ENCODE results near the gene CAAP1.

The CAAP1 gene

DNA sequence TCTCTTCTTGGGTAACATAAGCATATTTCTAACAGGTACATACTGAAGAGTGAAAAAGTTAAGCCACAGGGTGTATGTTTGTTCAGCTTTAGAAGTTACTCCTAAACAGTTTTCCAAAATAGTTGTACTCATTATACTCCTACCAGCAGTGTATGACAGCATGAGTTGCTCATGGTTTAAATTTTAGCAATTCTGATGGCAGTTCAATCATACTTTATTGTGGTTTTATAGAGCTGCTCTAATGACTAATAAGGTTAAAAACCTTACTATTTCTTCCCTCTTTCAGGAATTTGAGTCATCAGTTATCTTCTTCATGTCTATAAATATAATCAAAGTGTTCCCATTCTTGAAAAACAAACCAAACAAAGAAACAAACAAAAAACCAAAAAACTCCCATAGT is 81.5 kb downstream of the CAAP1 start:
- TF ChIP-seq, protein P1, sequence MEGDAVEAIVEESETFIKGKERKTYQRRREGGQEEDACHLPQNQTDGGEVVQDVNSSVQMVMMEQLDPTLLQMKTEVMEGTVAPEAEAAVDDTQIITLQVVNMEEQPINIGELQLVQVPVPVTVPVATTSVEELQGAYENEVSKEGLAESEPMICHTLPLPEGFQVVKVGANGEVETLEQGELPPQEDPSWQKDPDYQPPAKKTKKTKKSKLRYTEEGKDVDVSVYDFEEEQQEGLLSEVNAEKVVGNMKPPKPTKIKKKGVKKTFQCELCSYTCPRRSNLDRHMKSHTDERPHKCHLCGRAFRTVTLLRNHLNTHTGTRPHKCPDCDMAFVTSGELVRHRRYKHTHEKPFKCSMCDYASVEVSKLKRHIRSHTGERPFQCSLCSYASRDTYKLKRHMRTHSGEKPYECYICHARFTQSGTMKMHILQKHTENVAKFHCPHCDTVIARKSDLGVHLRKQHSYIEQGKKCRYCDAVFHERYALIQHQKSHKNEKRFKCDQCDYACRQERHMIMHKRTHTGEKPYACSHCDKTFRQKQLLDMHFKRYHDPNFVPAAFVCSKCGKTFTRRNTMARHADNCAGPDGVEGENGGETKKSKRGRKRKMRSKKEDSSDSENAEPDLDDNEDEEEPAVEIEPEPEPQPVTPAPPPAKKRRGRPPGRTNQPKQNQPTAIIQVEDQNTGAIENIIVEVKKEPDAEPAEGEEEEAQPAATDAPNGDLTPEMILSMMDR (IDR thresholded peaks at IDR 0.05; ENCODE audit: low read length): no peak
- no peak for TF ChIP-seq EZH2 (IDR thresholded peaks at IDR 0.05; ENCODE audit: borderline replicate concordance, low read length)
- Histone ChIP-seq H4K20me1 (ENCODE audit: insufficient read depth, low read length) (no peaks in the 10 kb centered on the region), H3K9me2 (ENCODE audit: low read depth, low read length) (no peaks in the 10 kb centered on the region), H3F3A (ENCODE audit: insufficient read depth, low read length) (no peaks in the 10 kb centered on the region), H3K27me3 (ENCODE audit: insufficient read depth, low read length) (no peaks in the 10 kb centered on the region), H3K36me3 (ENCODE audit: insufficient read depth, low read length) (no peaks in the 10 kb centered on the region), H3K4me3 (ENCODE audit: low read depth, low read length, poor library complexity, severe bottlenecking) (no peak overlapping the region), H3K79me2 (ENCODE audit: insufficient read depth, low read length) (no peaks in the 10 kb centered on the region), H2AFZ (ENCODE audit: low read length) (no peak overlapping the region), H3K4me1 (ENCODE audit: insufficient read depth, low read length, severe bottlenecking) (no peaks in the 10 kb centered on the region), H3K9me3 (ENCODE audit: low read length) (no peaks in the 10 kb centered on the region), H3K9ac (ENCODE audit: low read length) (no peak overlapping the region), H3K27ac (ENCODE audit: low read depth, low read length, poor library complexity, severe bottlenecking) (no peak overlapping the region), H3K4me2 (ENCODE audit: low read length) (no peak overlapping the region)

- H3K4me3 ChIP-seq (ENCODE audit: low read depth, low read length, poor library complexity, severe bottlenecking): no peak overlapping the region
- no peaks in the 10 kb centered on the region for H3K9me2 ChIP-seq (ENCODE audit: low read depth, low read length)
- no peaks in the 10 kb centered on the region for H4K20me1 ChIP-seq (ENCODE audit: insufficient read depth, low read length)
- no peaks in the 10 kb centered on the region for H3K79me2 ChIP-seq (ENCODE audit: insufficient read depth, low read length)
- no peaks in the 10 kb centered on the region for H3K27me3 ChIP-seq (ENCODE audit: insufficient read depth, low read length)
- H3K4me1 ChIP-seq (ENCODE audit: insufficient read depth, low read length, severe bottlenecking): no peaks in the 10 kb centered on the region
- no peak for TF ChIP-seq EZH2 (IDR thresholded peaks at IDR 0.05; ENCODE audit: borderline replicate concordance, low read length)
- TF ChIP-seq, protein P1 (IDR thresholded peaks at IDR 0.05; ENCODE audit: low read length): no peak
- no peak overlapping the region for H2AFZ ChIP-seq (ENCODE audit: low read length)
- no peaks in the 10 kb centered on the region for H3F3A ChIP-seq (ENCODE audit: insufficient read depth, low read length)
- H3K36me3 ChIP-seq (ENCODE audit: insufficient read depth, low read length): no peaks in the 10 kb centered on the region
- H3K27ac ChIP-seq (ENCODE audit: low read depth, low read length, poor library complexity, severe bottlenecking): no peak overlapping the region
- H3K4me2 ChIP-seq (ENCODE audit: low read length): no peak overlapping the region
- H3K9me3 ChIP-seq (ENCODE audit: low read length): no peaks in the 10 kb centered on the region
- H3K9ac ChIP-seq (ENCODE audit: low read length): no peak overlapping the region
These were observed 82.8 kb downstream of the CAAP1 start for GRCh38 chr9:26809795-26810194.

- H3K27ac ChIP-seq (ENCODE audit: low read depth, low read length, poor library complexity, severe bottlenecking): no peak overlapping the region
- no peaks in the 10 kb centered on the region for H3K36me3 ChIP-seq (ENCODE audit: insufficient read depth, low read length)
- no peaks in the 10 kb centered on the region for H3K79me2 ChIP-seq (ENCODE audit: insufficient read depth, low read length)
- H3K27me3 ChIP-seq (ENCODE audit: insufficient read depth, low read length): no peaks in the 10 kb centered on the region
- no peaks in the 10 kb centered on the region for H3F3A ChIP-seq (ENCODE audit: insufficient read depth, low read length)
- no peak overlapping the region for H2AFZ ChIP-seq (ENCODE audit: low read length)
- no peaks in the 10 kb centered on the region for H3K9me3 ChIP-seq (ENCODE audit: low read length)
- TF ChIP-seq, protein P1 (IDR thresholded peaks at IDR 0.05; ENCODE audit: low read length): no peak
- TF ChIP-seq EZH2 (IDR thresholded peaks at IDR 0.05; ENCODE audit: borderline replicate concordance, low read length): no peak
- H3K4me2 ChIP-seq (ENCODE audit: low read length): no peak overlapping the region
- H3K4me1 ChIP-seq (ENCODE audit: insufficient read depth, low read length, severe bottlenecking): no peaks in the 10 kb centered on the region
- no peaks in the 10 kb centered on the region for H3K9me2 ChIP-seq (ENCODE audit: low read depth, low read length)
- no peaks in the 10 kb centered on the region for H4K20me1 ChIP-seq (ENCODE audit: insufficient read depth, low read length)
- H3K4me3 ChIP-seq (ENCODE audit: low read depth, low read length, poor library complexity, severe bottlenecking): no peak overlapping the region
- H3K9ac ChIP-seq (ENCODE audit: low read length): no peak overlapping the region
These were observed 85.4 kb downstream of the CAAP1 start for GRCh38 chr9:26807161-26807560.
